HG03135 (cell line): Measurements from ENCODE around the gene LANCL2.

Source experiments
- ATAC-seq: cut with Tn5 transposase; IDR thresholded peaks from one replicate; pipeline ENCODE4 v1.9.1; 2021; ENCODE audit warnings: mild to moderate bottlenecking, moderate library complexity; ENCODE audit not compliant: unreplicated experiment

Gene LANCL2

DNA sequence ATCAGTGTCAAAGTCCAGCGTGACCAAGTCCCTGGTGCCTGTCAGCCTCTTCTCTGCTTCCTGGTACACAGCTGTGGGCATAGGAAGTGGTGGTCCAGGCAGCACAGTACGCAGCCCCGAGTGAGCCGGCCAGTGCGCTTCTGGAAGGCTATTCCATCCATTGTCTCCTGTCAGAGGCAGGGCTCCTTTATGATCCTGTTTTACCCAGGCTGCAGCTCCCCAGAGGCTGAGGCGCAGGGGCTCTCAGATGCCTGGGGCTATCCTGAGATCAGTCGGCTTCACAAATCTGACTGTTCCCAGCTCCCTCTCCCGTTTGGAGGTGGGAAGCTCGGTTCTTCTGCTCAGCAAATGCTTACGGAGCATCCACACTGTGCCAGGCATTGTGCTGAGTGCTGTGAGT, 70.3 kb downstream of the LANCL2 start:
- no peak for ATAC-seq

DNA sequence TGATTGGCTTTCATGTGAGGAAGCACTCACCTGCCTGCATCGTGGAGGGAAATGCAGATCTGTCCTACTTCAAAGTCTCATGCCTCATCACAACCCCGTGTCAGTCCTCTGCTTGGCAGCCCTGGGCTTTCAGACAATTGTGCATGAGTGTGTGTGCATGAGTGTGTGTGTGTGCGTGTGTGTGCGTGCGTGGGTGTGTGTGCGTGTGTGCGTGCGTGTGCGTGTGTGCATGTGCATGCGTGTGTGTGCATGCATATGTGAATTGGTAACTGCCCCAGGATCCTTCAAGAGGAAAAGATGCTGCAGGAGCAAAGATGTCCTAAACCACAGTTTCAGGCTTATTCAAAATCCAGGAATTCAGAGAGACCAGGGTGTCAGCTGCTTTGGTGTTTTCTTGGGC, 71.3 kb downstream of the LANCL2 start:
- no peak for ATAC-seq

- no peak for ATAC-seq
Measured at GRCh38 chr7:55437375-55437774, 72.2 kb downstream of the LANCL2 start.

- ATAC-seq = no peak
Measured at GRCh38 chr7:55438085-55438756, 73.1 kb downstream of the LANCL2 start.

- ATAC-seq = no peak
Measured at GRCh38 chr7:55438757-55439525, 73.8 kb downstream of the LANCL2 start.

- no peak for ATAC-seq
Measured at GRCh38 chr7:55439627-55440026, 74.5 kb downstream of the LANCL2 start.

GRCh38 chr7:55440040-55440690, 75.0 kb downstream of the LANCL2 start:
- ATAC-seq = no peak

DNA sequence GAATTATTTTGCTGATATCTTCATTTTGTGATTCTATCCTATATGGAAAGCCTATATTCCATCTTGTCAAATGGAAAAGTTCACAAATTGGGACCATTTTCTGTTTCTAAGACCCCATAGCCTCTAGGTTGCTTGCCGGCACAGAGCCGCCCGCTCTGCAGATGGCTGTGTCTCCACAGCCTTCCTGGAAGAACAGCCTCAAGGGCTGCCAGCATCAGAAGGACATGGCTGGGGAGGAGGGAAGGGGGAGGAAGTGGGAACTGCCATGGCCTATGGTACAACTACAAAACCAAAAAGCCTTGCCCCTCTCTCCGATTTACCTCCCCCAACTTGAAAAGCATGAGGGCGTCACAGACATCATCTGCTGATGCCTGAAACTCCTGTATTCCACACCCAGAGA, 75.9 kb downstream of the LANCL2 start:
- no peak for ATAC-seq

DNA sequence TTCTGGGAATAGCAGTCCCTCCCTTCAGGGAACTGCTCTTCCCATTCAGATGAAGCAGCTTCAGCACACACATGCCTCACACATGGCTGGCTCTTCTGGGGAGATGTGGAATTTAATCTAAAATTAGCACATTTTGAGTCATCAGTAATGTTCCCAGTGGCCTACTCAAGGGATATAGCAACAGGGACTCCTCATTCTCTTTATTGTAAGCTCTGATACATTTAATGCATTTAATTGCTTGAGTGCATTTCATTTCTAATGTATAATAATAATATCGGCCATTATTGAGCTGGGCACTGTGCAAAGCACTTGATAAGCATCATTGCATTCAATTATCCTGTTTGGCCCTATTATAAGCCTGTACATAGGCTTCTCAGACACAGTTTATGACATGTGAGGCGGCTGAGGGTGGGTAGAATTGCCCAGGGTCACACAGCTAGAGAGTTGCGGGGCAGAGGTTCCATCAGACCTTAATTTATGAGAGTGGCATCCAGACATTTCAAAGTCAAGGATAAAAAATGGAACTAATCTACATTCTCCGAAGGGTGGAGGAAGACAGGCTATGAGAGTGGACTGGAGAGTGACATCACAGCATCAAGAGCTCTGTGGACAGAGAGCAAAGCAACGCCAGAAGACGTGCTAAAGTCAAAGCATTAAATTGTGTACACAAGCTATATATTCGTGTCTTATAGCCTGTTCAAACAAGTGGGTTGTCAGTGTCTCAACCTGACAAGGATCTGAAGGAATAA, 76.8 kb downstream of the LANCL2 start:
- ATAC-seq = no peak

- ATAC-seq = no peak
Measured at GRCh38 chr7:55444786-55445185, 79.6 kb downstream of the LANCL2 start.

- no peak for ATAC-seq
Measured at GRCh38 chr7:55448526-55448925, 83.4 kb downstream of the LANCL2 start.

DNA sequence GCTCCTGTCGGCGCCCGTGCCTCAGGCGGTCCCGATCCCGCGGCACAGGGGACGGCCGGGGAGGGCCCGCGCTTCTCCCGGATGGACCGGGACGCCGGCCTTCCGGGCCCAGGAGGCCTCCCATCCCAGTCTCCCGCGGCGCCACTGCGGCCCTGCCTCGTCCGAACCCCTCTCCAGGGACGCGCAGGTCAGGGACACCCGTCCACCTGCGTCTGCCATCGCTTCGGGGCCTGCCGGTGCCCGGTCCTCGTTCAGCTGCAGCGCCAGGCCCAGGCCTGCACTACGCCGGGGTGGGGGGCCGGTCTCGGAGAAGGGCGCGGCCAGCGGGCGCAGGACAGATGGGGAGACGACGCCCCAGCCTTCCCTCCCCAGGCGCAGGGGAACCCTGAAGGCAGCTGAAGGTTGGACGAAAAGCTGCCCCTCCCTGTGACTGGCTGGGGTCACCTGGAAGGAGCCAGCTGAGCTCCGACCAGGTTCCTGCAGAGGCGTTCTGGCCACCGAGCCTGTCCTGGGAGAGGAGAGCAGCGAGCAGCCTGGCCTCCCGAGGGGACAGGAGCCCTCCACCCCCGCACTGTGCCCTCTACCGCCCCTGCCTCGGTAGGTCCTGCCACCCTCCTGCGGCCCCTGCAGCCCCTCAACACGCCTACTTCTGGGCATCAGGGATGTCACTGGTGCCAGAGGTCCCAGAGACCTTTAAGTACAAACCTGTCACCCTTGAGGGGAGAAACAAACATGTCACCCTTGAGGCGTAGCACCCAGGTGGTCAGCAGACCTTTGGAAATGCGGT, 84.3 kb downstream of the LANCL2 start:
- ATAC-seq = no peak

DNA sequence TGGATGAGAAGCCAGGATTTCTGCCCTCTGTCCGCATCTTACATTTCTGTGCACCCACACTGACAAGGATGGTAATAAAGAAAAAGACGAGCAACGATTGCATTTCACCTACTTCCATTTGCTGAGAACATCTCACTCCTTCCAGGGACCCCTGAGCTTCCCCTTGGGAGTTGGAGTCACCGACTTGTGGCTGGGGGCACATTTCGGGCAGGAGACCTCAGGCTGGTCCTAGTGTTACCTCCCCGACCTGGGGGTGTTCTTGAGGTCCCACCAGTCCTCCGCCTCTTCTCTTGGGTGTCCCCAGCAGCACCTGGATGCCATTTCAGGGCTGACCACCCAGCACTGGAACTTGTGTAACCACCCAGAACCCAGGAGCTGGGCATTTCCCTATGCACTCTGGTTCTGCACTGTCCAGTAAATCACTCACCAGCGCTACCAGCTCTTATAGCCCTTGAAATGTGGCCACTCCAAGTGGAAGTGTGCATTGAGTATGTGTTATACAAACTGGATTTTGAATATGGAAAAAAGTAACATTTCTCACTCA, 84.9 kb downstream of the LANCL2 start:
- ATAC-seq = no peak

DNA sequence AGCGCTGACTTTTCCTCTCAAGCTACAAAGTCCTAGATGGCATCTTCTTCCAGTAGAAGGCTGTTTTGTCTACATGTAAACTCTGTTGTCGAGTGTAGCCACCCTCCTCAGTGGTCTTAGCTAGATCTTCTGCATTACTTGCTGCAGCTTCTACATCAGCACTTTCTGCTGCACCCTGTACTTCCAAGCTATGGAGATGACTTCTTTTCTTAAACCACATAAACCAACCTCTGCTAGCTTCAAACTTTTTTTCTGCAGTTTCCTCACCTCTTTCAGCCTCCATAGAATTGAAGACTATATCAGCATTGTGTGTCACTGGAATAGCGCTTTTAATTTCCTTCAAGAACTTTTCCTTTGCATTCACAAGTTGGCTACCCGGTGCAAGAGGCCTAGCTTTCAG, 87.8 kb downstream of the LANCL2 start:
- ATAC-seq = no peak

GRCh38 chr7:55457801-55458200, 92.7 kb downstream of the LANCL2 start:
- no peak for ATAC-seq

GRCh38 chr7:55458351-55458750, 93.2 kb downstream of the LANCL2 start:
- no peak for ATAC-seq

DNA sequence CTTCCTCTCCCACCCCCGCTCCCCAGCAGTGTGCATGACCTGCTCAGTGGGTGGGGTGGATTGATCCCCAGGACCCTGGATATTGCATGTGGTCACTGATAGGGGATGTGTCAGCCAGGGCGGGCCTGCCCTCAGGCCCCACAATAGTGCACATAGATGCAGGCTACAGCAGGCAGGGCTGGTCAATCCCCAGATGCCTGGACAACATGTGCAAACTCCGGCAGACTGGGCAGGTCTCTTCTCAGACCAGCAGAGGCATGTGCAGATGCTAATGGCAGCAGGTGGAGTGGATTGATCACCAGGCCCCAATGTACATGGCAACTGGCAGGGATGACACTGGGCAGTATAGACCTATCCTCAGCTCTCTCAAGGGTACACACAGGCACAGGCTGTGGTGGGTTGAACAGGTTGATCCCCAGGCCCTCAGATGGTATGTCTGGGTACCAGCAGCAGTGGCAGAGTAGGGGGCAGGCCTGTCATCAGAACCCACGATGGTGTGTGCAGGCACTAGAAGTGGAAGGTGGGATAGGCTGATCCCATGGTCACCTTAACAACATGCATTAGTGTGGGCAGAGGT, 98.6 kb downstream of the LANCL2 start:
- ATAC-seq = no peak

DNA sequence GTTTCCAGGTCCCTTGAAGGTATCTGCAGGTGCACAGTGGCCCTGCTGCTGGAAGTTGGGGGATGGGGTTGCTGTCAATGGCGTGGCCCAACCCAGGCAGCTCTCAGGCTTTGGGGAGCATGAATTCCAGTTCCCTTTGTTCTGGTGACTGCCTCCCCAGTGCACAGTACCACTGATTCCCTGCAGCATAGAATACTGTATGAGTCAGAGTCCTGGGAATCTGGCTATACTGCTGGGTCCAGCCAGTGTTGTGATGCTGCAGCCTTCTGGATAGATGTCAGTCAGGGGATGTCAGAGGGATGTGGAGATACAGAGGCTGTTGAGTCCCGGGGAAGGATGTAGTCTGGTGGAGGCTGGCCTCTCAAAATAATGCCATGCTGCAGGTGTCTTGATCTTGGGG, 99.3 kb downstream of the LANCL2 start:
- ATAC-seq = no peak

DNA sequence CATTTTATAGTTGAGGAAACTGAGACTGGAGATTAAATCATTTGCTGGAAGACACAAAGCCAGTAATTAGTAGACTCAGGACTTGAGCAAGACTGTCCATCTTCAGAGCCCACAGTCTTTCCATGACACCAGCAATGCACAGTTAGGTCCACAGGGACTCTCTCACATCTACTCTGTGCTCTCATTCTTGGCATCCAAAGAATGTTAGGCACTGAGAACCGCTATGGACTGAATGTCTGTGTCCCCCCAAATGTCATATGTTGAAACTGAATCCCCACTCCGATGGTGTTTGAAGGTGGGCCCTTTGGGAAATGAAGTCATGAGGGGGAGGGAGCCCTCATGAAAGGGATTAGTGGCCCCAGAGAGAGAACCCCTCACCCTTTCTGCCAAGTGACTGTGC, 100.6 kb downstream of the LANCL2 start:
- ATAC-seq = no peak

DNA sequence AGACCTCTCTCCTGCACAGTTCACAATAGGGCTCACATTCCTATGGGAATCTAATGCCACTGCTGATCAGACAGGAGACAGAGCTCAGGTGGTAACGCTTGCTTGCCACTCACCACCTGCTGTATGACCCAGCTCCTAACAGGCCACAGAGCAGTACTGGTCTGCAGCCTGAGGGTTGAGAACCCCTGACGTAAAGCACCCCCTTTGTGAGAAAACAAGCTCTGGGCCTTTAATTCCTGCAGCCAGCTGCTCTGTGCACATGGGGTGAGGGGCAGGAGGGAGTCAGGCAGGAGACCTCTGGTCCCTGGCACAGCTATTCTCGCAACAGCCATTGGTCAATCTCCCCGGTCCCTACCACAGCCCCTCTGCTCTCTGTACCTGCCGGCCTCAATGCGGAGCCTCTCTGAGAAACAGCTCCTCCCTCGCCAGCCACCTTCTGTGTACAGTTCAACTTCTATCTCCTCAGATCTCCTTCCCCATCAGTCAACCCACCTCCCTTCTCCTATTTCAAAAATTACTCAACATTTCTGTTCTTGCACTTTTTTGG, 102.0 kb downstream of the LANCL2 start:
- ATAC-seq = no peak
